Kidney (tissue), 14 donors: ENCODE results near the gene GALNT1. TPM values are rescaled to one million over a fixed set of nuclear protein-coding genes. Genes with fewer than 3 reads are reported as not detected.

ENCODE experiments used
- DNase-seq, 5 donors: peaks; one replicate each; pipeline ENCODE4 v3.0.0-alpha.2; 2013 to 2020
- FAIRE-seq: peaks from 2 replicates; lab custom pipeline; 2012; peaks lifted over from hg19 to GRCh38; lab: Jason Lieb, UNC
- H3K27ac ChIP-seq, 2 donors: one replicate each; pipeline ENCODE4 v1.7.0; 2013; ENCODE audit warnings: low read depth in 2 of 2, low read length in 2 of 2, inconsistent platforms in 1 of 2
- H3K27me3 ChIP-seq: one replicate; pipeline ENCODE4 v1.7.1; 2013; ENCODE audit warnings: low read length, inconsistent platforms; ENCODE audit not compliant: control insufficient read depth, insufficient read depth
- H3K36me3 ChIP-seq, 3 donors: one replicate each; pipeline versions ENCODE4 v1.7.0 to v1.7.1; 2013; ENCODE audit warnings: low read length in 3 of 3, control low read depth in 1 of 3, inconsistent platforms in 1 of 3; ENCODE audit not compliant: insufficient read depth in 3 of 3, control insufficient read depth in 2 of 3
- H3K4me1 ChIP-seq, 3 donors: one replicate each; pipeline versions ENCODE4 v1.7.0 to v1.7.1; 2013; ENCODE audit warnings: low read length in 3 of 3, inconsistent platforms in 1 of 3, low read depth in 1 of 3; ENCODE audit not compliant: control insufficient read depth in 2 of 3, insufficient read depth in 2 of 3
- H3K4me3 ChIP-seq, 3 donors: one replicate each; pipeline versions ENCODE4 v1.7.0 to v1.8.1; 2013; ENCODE audit warnings: low read length in 3 of 3, control low read depth in 1 of 3, inconsistent platforms in 1 of 3
- H3K9ac ChIP-seq, 3 donors: one replicate each; pipeline versions ENCODE4 v1.7.0 to v1.7.1; 2013; ENCODE audit warnings: low read length in 3 of 3, control low read depth in 1 of 3, inconsistent platforms in 1 of 3
- H3K9me3 ChIP-seq, 3 donors: one replicate each; pipeline versions ENCODE4 v1.7.0 to v1.7.1; 2013; ENCODE audit warnings: low read length in 3 of 3, control low read depth in 1 of 3, inconsistent platforms in 1 of 3; ENCODE audit not compliant: control insufficient read depth in 2 of 3, insufficient read depth in 1 of 3
- intact Hi-C: fragments of 100-400 bp; cut with DNase I; formaldehyde crosslinking; loops from one replicate; pipeline ENCODE4 v1.11.1; 2022
- polyA plus RNA-seq: library from polyadenylated mRNA; stranded (reverse); fragments of 350-450 nt; fragmentation: Illumina TruSeq; extraction: RNeasy Lipid Tissue Mini Kit (QIAGEN cat#74804); gene quantifications from one replicate; pipeline ENCODE4 v1.2.3, GENCODE V29; 2014; ENCODE audit warnings: low read depth, low replicate concordance; ENCODE audit not compliant: insufficient read depth
- total RNA-seq: library from RNA; stranded (reverse); fragmentation: NEBNext Ultra II Directional; extraction: Animal tissue kit (Norgen Biotek cat#: 25700); gene quantifications from one replicate; pipeline ENCODE4 v1.2.1, GENCODE V29; 2021
- TF ChIP-seq, protein P1 (sequence below): IDR thresholded peaks from 3 replicates; pipeline ENCODE4 v1.5.1; 2012; ENCODE audit warnings: mild to moderate bottlenecking, moderate library complexity, borderline replicate concordance; ENCODE audit not compliant: insufficient read depth; ENCODE audit errors: extremely low read depth
- donor health status: control.
- donor health status: control.
- donor health status: control.
- donor health status: control.
- donor health status: control.
- donor health status: DM: yes; HTN: yes; CAD: no.
- donor health status: Normal renal cell carcinoma (clear cell type).

The GALNT1 gene
- total and polyA plus RNA-seq, 2 donors from 2014 or later = 11.8 to 59.3 TPM

DNA sequence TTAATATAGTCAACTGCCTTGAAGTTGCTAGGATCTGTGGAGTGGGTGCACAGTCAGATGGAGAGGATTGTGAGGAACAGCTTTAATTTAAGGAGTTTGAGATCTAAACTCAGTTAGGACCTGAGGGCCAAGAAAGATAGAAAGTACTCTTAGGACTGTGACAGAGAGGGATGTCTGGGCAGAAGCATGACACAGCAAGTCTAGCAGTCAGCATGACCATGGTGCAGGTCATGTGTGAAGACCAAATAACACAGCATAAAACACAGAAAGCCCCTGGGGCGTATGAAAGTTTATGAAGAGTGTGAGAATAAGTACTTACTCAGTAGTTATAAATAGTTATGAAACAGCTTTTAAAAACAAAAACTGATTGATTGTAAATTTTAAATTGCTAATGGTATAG, 107.2 kb downstream of the GALNT1 start:
- FAIRE-seq (no peak), DNase-seq (no peak)
- Histone ChIP-seq H3K4me3 (no peak overlapping the region), H3K27me3 (no peaks in the 10 kb centered on the region), H3K9ac (no peak overlapping the region), H3K9me3 (no peaks in the 10 kb centered on the region), H3K27ac (no peak overlapping the region), H3K4me1 (no peaks in the 10 kb centered on the region), H3K36me3 (peaks cover 0 to 8% (median 4%) of the 10 kb centered on the region in 3 donors)
- intact Hi-C loops = no loop called here
- TF ChIP-seq, protein P1, sequence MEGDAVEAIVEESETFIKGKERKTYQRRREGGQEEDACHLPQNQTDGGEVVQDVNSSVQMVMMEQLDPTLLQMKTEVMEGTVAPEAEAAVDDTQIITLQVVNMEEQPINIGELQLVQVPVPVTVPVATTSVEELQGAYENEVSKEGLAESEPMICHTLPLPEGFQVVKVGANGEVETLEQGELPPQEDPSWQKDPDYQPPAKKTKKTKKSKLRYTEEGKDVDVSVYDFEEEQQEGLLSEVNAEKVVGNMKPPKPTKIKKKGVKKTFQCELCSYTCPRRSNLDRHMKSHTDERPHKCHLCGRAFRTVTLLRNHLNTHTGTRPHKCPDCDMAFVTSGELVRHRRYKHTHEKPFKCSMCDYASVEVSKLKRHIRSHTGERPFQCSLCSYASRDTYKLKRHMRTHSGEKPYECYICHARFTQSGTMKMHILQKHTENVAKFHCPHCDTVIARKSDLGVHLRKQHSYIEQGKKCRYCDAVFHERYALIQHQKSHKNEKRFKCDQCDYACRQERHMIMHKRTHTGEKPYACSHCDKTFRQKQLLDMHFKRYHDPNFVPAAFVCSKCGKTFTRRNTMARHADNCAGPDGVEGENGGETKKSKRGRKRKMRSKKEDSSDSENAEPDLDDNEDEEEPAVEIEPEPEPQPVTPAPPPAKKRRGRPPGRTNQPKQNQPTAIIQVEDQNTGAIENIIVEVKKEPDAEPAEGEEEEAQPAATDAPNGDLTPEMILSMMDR = no peak

DNA sequence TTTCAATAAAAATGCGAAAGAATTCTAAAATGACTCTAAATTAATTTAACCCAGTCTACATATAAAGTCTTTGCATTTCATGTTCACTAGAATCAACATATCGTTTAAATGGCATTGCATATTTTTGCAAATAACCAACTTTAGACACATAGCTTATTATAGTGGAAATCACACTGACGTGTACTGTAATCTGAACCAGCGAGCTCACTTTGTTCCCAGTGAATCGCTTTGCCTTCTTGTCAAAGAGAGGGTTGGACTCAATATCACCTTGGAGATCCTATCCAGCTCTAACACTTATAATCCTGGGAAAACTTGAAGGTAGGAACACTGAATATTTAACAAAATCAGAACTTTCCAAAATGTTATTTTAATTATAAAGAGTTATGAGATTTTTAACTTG, 108.2 kb downstream of the GALNT1 start:
- no peaks in the 10 kb centered on the region for H3K9me3 ChIP-seq
- no peak for FAIRE-seq

DNA sequence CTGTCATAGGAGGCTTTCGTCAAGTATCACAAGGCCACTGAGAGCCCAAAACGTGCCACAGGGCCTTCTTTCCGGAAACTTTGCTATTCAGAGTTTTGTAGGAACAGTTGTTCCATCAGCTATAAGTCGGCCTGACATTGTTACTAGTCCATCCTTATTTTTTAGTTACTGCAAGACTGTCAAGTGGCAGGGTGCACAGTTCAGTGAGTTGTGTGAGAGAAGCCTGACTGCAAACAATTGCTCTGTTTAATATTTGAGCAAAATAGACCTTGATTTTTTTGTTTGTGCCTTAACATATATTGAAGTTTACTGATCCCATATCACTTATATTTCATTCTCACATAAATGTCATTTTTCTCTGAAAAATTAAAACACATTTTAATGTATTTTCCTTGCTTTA, 110.1 kb downstream of the GALNT1 start:
- Histone ChIP-seq H3K36me3 (peaks cover 0 to 6% (median 4%) of the 10 kb centered on the region in 3 donors), H3K9ac (no peak overlapping the region), H3K4me3 (no peak overlapping the region), H3K4me1 (no peaks in the 10 kb centered on the region), H3K9me3 (no peaks in the 10 kb centered on the region), H3K27me3 (no peaks in the 10 kb centered on the region), H3K27ac (no peak overlapping the region)
- intact Hi-C loops = no loop called here
- DNase-seq = no peak
- TF ChIP-seq, protein P1 = no peak
- FAIRE-seq = no peak

More for the DNA sequence above, 108.2 kb downstream of the GALNT1 start:
- H3K4me3 ChIP-seq = no peak overlapping the region
- H3K36me3 ChIP-seq = peaks cover 0 to 4% (median 4%) of the 10 kb centered on the region in 3 donors
- H3K27me3 ChIP-seq = no peaks in the 10 kb centered on the region
- H3K9ac ChIP-seq = no peak overlapping the region
- intact Hi-C loops = no loop called here
- TF ChIP-seq, protein P1 = no peak
- no peak for DNase-seq
- no peak overlapping the region for H3K27ac ChIP-seq
- H3K4me1 ChIP-seq = no peaks in the 10 kb centered on the region

DNA sequence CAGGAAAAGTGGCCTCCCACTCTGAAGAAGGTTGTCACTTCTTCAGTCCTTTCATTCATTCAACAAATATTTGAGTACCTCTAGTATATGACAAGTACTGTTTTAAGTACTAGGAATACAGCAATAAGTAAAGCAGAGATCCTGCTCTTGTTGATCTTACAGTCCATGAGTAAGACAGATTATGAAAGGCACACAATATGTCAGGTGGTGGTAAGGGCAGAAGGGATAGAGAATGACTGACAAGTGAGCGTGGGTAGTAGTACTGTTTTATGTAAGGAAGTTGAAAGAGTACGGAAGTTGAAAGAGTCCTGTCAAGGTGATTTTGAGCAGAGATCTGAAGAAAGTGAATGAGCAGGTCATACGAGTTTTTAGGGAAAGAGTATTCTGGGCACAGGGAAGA, 111.3 kb downstream of the GALNT1 start:
- TF ChIP-seq, protein P1 = no peak
- Histone ChIP-seq H3K9ac (no peak overlapping the region), H3K4me1 (no peaks in the 10 kb centered on the region), H3K36me3 (peaks cover 0 to 4% (median 4%) of the 10 kb centered on the region in 3 donors), H3K27me3 (no peaks in the 10 kb centered on the region), H3K27ac (no peak overlapping the region), H3K9me3 (no peaks in the 10 kb centered on the region), H3K4me3 (no peak overlapping the region)
- no peak for DNase-seq
- intact Hi-C loops = no loop called here
- FAIRE-seq = no peak
